SU-DHL-6 (cell line): ENCODE data around the gene ZC3H8.

Experiments
- H2AFZ ChIP-seq: fragments of 200-600 bp; sonication (generic); 2 replicates; pipeline ENCODE4 v1.6.1; 2014; ENCODE audit warnings: low read depth, mild to moderate bottlenecking, moderate library complexity, mixed read lengths, antibody characterized with exemption, low read length; ENCODE audit not compliant: severe bottlenecking
- H3F3A ChIP-seq: fragments of 200-600 bp; shearing (Covaris generic); 2 replicates; pipeline ENCODE4 v1.6.0; 2016; ENCODE audit warnings: antibody characterized with exemption, mild to moderate bottlenecking; ENCODE audit not compliant: insufficient read depth
- H3K27ac ChIP-seq: fragments of 200-600 bp; sonication (generic); 2 replicates; pipeline ENCODE4 v1.5.1; 2016; ENCODE audit warnings: low read depth, mild to moderate bottlenecking, low read length, moderate library complexity, mixed read lengths
- H3K27me3 ChIP-seq: fragments of 200-600 bp; sonication (generic), shearing (Covaris generic); 2 replicates; pipeline ENCODE4 v1.6.0; 2014; ENCODE audit warnings: mild to moderate bottlenecking, low read length
- H3K36me3 ChIP-seq: fragments of 200-600 bp; sonication (generic); 2 replicates; pipeline ENCODE4 v1.6.1; 2014; ENCODE audit warnings: mild to moderate bottlenecking, low read length, mixed read lengths
- H3K4me2 ChIP-seq: fragments of 300-600, 200-600 bp; shearing (Covaris generic), sonication (generic); 2 replicates; pipeline ENCODE4 v1.6.0; 2014; ENCODE audit warnings: low read length, low read depth, mild to moderate bottlenecking; ENCODE audit not compliant: poor library complexity, severe bottlenecking
- H3K4me3 ChIP-seq: fragments of 200-600 bp; sonication (generic); 2 replicates; pipeline ENCODE4 v1.5.1; 2014; ENCODE audit warnings: antibody characterized with exemption, low read length, mild to moderate bottlenecking, mixed read lengths; ENCODE audit not compliant: insufficient read depth, poor library complexity, severe bottlenecking
- H3K79me2 ChIP-seq: fragments of 200-600 bp; sonication (generic); 2 replicates; pipeline ENCODE4 v1.6.1; 2014; ENCODE audit warnings: mild to moderate bottlenecking, low read length, moderate library complexity; ENCODE audit not compliant: insufficient read depth
- H3K9ac ChIP-seq: fragments of 200-600 bp; sonication (generic); 2 replicates; pipeline ENCODE4 v1.7.0; 2014; ENCODE audit warnings: mild to moderate bottlenecking, low read length
- H3K9me2 ChIP-seq: fragments of 200-600 bp; sonication (generic); replicated peaks from 2 replicates; pipeline ENCODE4 v1.6.1; 2014; ENCODE audit warnings: low read length; ENCODE audit not compliant: insufficient read depth
- H3K9me3 ChIP-seq: fragments of 200-600 bp; sonication (generic); 2 replicates; pipeline ENCODE4 v1.6.1; 2014; ENCODE audit warnings: low read length, mixed read lengths; ENCODE audit not compliant: insufficient read depth
- H4K20me1 ChIP-seq: fragments of 200-600 bp; sonication (generic); 2 replicates; pipeline ENCODE4 v1.6.1; 2014; ENCODE audit warnings: low read depth, mild to moderate bottlenecking, antibody characterized with exemption, low read length, moderate library complexity, mixed read lengths
- EZH2phosphoT487 ChIP-seq: fragments of 200-600 bp; sonication (generic), shearing (Covaris generic); conservative IDR thresholded peaks from 2 replicates; pipeline ENCODE4 v1.6.1; 2018; ENCODE audit warnings: mild to moderate bottlenecking, antibody characterized with exemption, low read length, moderate library complexity, mixed read lengths
- TF ChIP-seq, protein P1 (sequence below): fragments of 200-600 bp; sonication (generic); IDR thresholded peaks from one replicate; pipeline ENCODE4 v1.5.1; 2017; ENCODE audit warnings: antibody characterized with exemption, mild to moderate bottlenecking, low read length, moderate library complexity; ENCODE audit not compliant: insufficient read depth, poor library complexity, severe bottlenecking

ZC3H8 gene

DNA sequence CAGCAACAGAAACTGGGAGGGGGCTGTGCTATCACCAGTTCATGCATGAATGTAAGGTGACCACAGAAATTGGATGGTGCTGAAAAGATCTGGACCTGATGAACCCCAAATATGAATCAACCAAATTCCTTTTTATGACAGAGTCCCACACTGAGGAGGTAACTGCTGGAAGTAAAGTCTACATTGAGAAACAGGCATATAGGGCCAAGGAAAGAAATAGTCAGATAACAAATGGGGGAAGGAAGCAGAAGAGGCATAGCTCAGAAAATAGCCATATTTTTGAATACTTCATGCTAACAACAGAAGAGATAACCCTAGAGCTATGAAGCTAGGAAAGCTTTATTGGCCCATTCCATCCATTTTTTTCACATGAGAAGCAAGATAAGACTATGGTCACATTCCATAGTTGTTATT is 46.3 kb upstream of the ZC3H8 start:
- no peak overlapping the region for H3K4me3 ChIP-seq
- no peak overlapping the region for H3K27ac ChIP-seq
- H3K9ac ChIP-seq = no peak overlapping the region
- H4K20me1 ChIP-seq = no peaks in the 10 kb centered on the region
- H3K9me3 ChIP-seq = no peaks in the 10 kb centered on the region
- no peak overlapping the region for H2AFZ ChIP-seq
- H3K79me2 ChIP-seq = no peaks in the 10 kb centered on the region
- H3K9me2 ChIP-seq = no peaks in the 10 kb centered on the region
- no peaks in the 10 kb centered on the region; the same call in 1 of the 2 replicates for H3K36me3 ChIP-seq
- H3K4me2 ChIP-seq = no peak overlapping the region
- H3F3A ChIP-seq = 0 out of 2 replicates have a peak, but pooled peaks cover 5% of the 10 kb centered on the region
- TF ChIP-seq, protein P1, sequence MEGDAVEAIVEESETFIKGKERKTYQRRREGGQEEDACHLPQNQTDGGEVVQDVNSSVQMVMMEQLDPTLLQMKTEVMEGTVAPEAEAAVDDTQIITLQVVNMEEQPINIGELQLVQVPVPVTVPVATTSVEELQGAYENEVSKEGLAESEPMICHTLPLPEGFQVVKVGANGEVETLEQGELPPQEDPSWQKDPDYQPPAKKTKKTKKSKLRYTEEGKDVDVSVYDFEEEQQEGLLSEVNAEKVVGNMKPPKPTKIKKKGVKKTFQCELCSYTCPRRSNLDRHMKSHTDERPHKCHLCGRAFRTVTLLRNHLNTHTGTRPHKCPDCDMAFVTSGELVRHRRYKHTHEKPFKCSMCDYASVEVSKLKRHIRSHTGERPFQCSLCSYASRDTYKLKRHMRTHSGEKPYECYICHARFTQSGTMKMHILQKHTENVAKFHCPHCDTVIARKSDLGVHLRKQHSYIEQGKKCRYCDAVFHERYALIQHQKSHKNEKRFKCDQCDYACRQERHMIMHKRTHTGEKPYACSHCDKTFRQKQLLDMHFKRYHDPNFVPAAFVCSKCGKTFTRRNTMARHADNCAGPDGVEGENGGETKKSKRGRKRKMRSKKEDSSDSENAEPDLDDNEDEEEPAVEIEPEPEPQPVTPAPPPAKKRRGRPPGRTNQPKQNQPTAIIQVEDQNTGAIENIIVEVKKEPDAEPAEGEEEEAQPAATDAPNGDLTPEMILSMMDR = no peak
- no peak for TF ChIP-seq EZH2phosphoT487
- no peaks in the 10 kb centered on the region for H3K27me3 ChIP-seq

DNA sequence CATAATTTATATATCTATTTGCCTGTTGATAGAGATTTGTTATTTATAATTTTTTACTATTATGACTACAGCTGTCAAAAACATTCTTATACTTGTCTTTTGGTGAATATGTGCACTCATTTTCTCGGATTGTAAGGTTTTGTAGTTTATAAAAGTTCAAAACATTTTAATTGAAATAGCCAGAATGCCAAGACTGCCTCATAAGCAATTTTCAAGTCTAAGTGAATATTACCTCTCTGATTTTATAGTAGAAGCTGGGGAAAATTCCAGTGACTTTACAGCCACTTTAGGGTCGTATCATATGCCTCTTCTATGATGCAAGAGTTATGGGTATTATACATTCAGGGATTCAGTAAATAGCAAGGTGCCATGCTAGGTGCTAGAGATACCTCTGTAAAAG is 41.6 kb upstream of the ZC3H8 start:
- Histone ChIP-seq H2AFZ (no peak overlapping the region), H3K9me3 (no peaks in the 10 kb centered on the region), H3K4me2 (no peak overlapping the region), H4K20me1 (no peaks in the 10 kb centered on the region), H3K27ac (no peak overlapping the region), H3K79me2 (no peaks in the 10 kb centered on the region), H3K27me3 (no peaks in the 10 kb centered on the region), H3K9ac (no peak overlapping the region), H3K4me3 (no peak overlapping the region), H3F3A (no peaks in the 10 kb centered on the region), H3K9me2 (no peaks in the 10 kb centered on the region), H3K36me3 (no peaks in the 10 kb centered on the region)
- no peak for TF ChIP-seq EZH2phosphoT487
- TF ChIP-seq, protein P1 = no peak

DNA sequence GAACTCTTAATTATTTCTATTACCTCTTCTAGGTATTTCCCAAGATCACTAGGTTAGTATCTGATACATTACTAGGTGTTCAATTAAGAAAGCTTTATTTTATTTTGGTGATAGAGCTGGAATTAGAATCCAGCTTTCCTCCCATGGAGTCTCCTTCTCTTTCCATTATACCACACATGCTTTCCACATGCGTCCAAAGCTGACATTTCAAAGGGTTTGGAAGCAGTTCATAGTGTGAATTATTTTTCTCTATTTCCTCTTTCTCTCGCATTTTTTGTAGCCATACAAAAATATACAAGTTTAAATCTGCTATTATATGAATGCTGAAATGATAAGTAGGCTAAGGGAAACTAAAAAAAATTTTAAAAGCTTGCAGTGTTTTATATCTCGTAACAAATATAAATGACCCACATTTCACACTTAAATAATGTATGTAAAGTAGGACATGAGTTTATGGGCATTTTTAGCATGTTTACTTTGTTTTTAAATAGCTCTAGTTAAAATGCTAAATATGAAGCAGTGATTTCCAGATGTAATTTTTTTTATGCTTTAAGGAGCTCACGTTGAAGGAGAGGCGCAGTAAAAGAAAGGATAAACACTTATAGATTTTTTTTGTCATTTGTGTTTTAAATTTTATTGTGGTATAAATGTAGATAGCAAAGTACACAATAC is 40.7 kb upstream of the ZC3H8 start:
- Histone ChIP-seq H3F3A (no peaks in the 10 kb centered on the region), H2AFZ (no peak overlapping the region), H3K36me3 (no peaks in the 10 kb centered on the region), H3K79me2 (no peaks in the 10 kb centered on the region), H3K9ac (no peak overlapping the region), H3K9me3 (no peaks in the 10 kb centered on the region), H3K27ac (no peak overlapping the region), H3K27me3 (no peaks in the 10 kb centered on the region), H4K20me1 (no peaks in the 10 kb centered on the region), H3K4me3 (no peak overlapping the region), H3K9me2 (no peaks in the 10 kb centered on the region), H3K4me2 (no peak overlapping the region)
- TF ChIP-seq, protein P1 = no peak
- no peak for TF ChIP-seq EZH2phosphoT487
